HepG2 (cell line): ENCODE results near the gene TBC1D2B. TPM values are rescaled to one million over a fixed set of nuclear protein-coding genes. Genes with fewer than 3 reads are reported as not detected.
"Not testable (repeated sequence)": the region's sequence is repeated elsewhere in the genome, so short reads cannot be mapped to it uniquely, and the experiment has no call there.

ENCODE experiments used
- CTCF ChIP-seq: sonication (generic); formaldehyde crosslinking; IDR thresholded peaks from 2 replicates; pipeline ENCODE4 v1.5.0; 2020; ENCODE audit warnings: mild to moderate bottlenecking, missing genetic modification reagents, moderate library complexity
- HNF4A ChIP-seq: sonication (generic); formaldehyde crosslinking; IDR thresholded peaks from 2 replicates; pipeline ENCODE4 v1.4.0; 2020; ENCODE audit warnings: missing genetic modification reagents
- KDM2A ChIP-seq: sonication (generic); formaldehyde crosslinking; IDR thresholded peaks from 2 replicates; pipeline ENCODE4 v1.4.0; 2020; ENCODE audit warnings: low read depth, missing genetic modification reagents, borderline replicate concordance
- LCORL ChIP-seq, 2 experiments: fragments of 450-650 bp in 1 of 2; sonication (generic) in 1 of 2; formaldehyde crosslinking in 1 of 2; IDR thresholded peaks; 2 replicates each; pipeline versions ENCODE4 v1.5.0 to v1.6.1; 2017 to 2020; ENCODE audit warnings: antibody characterized with exemption in 1 of 2, missing genetic modification reagents in 1 of 2
- RAD21 ChIP-seq: fragments of 450-650 bp; formaldehyde crosslinking; IDR thresholded peaks from 2 replicates; pipeline ENCODE4 v1.5.0; 2020; ENCODE audit warnings: mild to moderate bottlenecking
- RXRA ChIP-seq: sonication (generic); formaldehyde crosslinking; IDR thresholded peaks from 2 replicates; pipeline ENCODE4 v1.5.1; 2020; ENCODE audit warnings: missing genetic modification reagents
- ZFP91 ChIP-seq: sonication (generic); formaldehyde crosslinking; IDR thresholded peaks from 2 replicates; pipeline ENCODE4 v1.9.0; 2022; ENCODE audit warnings: missing genetic modification reagents, mild to moderate bottlenecking, borderline replicate concordance
- polyA plus RNA-seq, 8 experiments: library from polyadenylated mRNA; depleted of rRNA in 3 of 8; stranded (reverse) in 7 of 8; unstranded in 1 of 8; fragments of >200 nt; fragmentation: Illumina TruSeq in 4 of 8; extraction: Trizol in 4 of 8; gene quantifications; 2 replicates each; pipeline versions ENCODE4 v1.2.1 to v1.2.3, GENCODE V29; 2011 to 2016; ENCODE audit warnings: low read depth in 4 of 8, missing spikeins in 1 of 8, mixed read lengths in 1 of 8; ENCODE audit not compliant: insufficient read depth in 1 of 8
- total RNA-seq, 5 experiments: library from RNA; depleted of rRNA; stranded (reverse); fragments of >200 nt; fragmentation: Illumina TruSeq; extraction: Trizol; gene quantifications; 2 replicates each; pipeline ENCODE4 v1.2.3, GENCODE V29; 2016; ENCODE audit warnings: low read depth in 1 of 5
- TF ChIP-seq, protein P1 (sequence below): sonication (generic); formaldehyde crosslinking; IDR thresholded peaks from 2 replicates; pipeline ENCODE4 v1.5.1; 2020; ENCODE audit warnings: mild to moderate bottlenecking, missing genetic modification reagents, moderate library complexity
- TF ChIP-seq, protein P2 (sequence below): IDR thresholded peaks from 2 replicates; pipeline ENCODE4 v1.6.1; 2012; ENCODE audit warnings: inconsistent platforms
- TF ChIP-seq, protein P3 (sequence below): sonication (generic); IDR thresholded peaks from 2 replicates; pipeline ENCODE4 v1.6.1; 2016; ENCODE audit warnings: low read depth, borderline replicate concordance

TBC1D2B gene
- total and polyA plus RNA-seq, 2 of the 13 experiments (the other 11 are each of a cell fraction or from before 2014, with no cell fraction given) = 10.1 to 14.4 TPM

DNA sequence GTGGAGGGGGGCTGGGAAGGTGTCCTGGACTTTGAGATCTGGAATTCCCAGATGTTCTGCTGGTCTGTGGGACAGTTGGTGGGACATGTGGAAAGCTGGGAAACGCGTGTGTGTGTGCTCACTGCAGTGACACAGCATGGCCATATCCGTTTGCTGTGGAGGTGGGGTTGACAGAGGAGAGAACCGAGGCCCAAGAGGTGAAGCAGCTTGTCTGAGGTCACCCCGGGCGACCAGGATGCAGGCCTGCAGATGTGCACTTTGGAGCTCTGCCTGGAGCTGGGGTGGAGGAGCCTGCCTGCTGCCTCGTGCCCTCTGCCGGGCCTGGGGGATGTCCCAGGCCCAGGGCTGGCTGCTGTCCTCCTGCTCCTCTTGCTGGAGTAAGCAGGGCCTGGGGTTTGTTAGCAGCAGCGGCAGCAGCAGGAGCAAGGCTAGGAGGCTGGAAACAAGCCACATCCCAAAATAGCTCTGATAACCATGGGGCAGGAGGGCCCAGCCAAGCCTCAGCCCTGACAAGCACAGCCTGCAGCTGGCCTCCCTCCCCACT lies 85.8 kb downstream of the TBC1D2B start (continued):
- TF ChIP-seq, protein P1, sequence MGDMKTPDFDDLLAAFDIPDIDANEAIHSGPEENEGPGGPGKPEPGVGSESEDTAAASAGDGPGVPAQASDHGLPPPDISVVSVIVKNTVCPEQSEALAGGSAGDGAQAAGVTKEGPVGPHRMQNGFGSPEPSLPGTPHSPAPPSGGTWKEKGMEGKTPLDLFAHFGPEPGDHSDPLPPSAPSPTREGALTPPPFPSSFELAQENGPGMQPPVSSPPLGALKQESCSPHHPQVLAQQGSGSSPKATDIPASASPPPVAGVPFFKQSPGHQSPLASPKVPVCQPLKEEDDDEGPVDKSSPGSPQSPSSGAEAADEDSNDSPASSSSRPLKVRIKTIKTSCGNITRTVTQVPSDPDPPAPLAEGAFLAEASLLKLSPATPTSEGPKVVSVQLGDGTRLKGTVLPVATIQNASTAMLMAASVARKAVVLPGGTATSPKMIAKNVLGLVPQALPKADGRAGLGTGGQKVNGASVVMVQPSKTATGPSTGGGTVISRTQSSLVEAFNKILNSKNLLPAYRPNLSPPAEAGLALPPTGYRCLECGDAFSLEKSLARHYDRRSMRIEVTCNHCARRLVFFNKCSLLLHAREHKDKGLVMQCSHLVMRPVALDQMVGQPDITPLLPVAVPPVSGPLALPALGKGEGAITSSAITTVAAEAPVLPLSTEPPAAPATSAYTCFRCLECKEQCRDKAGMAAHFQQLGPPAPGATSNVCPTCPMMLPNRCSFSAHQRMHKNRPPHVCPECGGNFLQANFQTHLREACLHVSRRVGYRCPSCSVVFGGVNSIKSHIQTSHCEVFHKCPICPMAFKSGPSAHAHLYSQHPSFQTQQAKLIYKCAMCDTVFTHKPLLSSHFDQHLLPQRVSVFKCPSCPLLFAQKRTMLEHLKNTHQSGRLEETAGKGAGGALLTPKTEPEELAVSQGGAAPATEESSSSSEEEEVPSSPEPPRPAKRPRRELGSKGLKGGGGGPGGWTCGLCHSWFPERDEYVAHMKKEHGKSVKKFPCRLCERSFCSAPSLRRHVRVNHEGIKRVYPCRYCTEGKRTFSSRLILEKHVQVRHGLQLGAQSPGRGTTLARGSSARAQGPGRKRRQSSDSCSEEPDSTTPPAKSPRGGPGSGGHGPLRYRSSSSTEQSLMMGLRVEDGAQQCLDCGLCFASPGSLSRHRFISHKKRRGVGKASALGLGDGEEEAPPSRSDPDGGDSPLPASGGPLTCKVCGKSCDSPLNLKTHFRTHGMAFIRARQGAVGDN (CRISPR knock-in tag) = peak; percentile 67
- TF ChIP-seq LCORL (IDR thresholded peaks at IDR 0.05) = not testable (repeated sequence)
- 0 out of 2 replicates have a peak, but pooled peaks have one; percentile 27 for TF ChIP-seq LCORL (CRISPR knock-in tag; IDR thresholded peaks at IDR 0.05)
- TF ChIP-seq, protein P2, sequence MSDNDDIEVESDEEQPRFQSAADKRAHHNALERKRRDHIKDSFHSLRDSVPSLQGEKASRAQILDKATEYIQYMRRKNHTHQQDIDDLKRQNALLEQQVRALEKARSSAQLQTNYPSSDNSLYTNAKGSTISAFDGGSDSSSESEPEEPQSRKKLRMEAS = peak; percentile 36; the same call in 1 of the 2 replicates
- peak; percentile 28; the same call in 1 of the 2 replicates for TF ChIP-seq RAD21 (CRISPR knock-in tag)
- TF ChIP-seq KDM2A (CRISPR knock-in tag) = peak; percentile 10; the same call in 1 of the 2 replicates
- peak; percentile 50; the same call in 1 of the 2 replicates for TF ChIP-seq HNF4A (CRISPR knock-in tag)
- TF ChIP-seq ZFP91 (CRISPR knock-in tag) = peak; percentile 35; the same call in 1 of the 2 replicates
- TF ChIP-seq CTCF = 0 out of 2 replicates have a peak, but pooled peaks have one; percentile 5
- TF ChIP-seq RXRA (CRISPR knock-in tag) = peak; percentile 52; the same call in 1 of the 2 replicates
- TF ChIP-seq, protein P3, sequence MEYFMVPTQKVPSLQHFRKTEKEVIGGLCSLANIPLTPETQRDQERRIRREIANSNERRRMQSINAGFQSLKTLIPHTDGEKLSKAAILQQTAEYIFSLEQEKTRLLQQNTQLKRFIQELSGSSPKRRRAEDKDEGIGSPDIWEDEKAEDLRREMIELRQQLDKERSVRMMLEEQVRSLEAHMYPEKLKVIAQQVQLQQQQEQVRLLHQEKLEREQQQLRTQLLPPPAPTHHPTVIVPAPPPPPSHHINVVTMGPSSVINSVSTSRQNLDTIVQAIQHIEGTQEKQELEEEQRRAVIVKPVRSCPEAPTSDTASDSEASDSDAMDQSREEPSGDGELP = peak; percentile 50; the same call in 1 of the 2 replicates
